AG10803 (cell line): ENCODE data around the gene NCAM2.

ENCODE experiments used
- DNase-seq: peaks from one replicate; pipeline ENCODE4 v3.0.0; 2010; ENCODE audit warnings: low read depth
- H3K4me3 ChIP-seq: 2 replicates; pipeline ENCODE4 v1.5.1; 2011; ENCODE audit warnings: mild to moderate bottlenecking, low read length, control low read depth
- TF ChIP-seq, protein P1 (sequence below): conservative IDR thresholded peaks from 2 replicates; pipeline ENCODE4 v1.5.1; 2011; ENCODE audit warnings: mild to moderate bottlenecking, low read length, control low read depth, inconsistent platforms

NCAM2 gene

DNA sequence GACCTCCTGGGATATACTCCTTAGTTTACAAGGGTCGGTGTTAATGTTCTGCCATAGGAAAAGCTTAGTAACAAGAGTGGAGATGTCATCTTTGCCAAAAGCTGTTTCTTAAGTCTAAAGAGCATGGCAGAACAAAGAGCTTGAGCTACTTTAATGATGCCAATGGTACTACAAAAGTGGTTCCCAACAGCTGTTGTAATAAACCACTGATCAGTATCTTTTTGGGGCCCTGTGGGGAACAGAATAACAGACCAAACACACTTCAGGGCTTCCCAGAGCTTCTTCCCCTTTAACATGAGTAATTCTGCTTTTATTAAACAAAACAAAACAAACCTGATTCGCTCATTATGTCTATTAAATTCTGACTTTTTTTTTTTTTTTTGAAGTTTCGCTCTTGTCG is 116.3 kb downstream of the NCAM2 start:
- DNase-seq = no peak
- H3K4me3 ChIP-seq = no peak overlapping the region
- TF ChIP-seq, protein P1, sequence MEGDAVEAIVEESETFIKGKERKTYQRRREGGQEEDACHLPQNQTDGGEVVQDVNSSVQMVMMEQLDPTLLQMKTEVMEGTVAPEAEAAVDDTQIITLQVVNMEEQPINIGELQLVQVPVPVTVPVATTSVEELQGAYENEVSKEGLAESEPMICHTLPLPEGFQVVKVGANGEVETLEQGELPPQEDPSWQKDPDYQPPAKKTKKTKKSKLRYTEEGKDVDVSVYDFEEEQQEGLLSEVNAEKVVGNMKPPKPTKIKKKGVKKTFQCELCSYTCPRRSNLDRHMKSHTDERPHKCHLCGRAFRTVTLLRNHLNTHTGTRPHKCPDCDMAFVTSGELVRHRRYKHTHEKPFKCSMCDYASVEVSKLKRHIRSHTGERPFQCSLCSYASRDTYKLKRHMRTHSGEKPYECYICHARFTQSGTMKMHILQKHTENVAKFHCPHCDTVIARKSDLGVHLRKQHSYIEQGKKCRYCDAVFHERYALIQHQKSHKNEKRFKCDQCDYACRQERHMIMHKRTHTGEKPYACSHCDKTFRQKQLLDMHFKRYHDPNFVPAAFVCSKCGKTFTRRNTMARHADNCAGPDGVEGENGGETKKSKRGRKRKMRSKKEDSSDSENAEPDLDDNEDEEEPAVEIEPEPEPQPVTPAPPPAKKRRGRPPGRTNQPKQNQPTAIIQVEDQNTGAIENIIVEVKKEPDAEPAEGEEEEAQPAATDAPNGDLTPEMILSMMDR = no peak

DNA sequence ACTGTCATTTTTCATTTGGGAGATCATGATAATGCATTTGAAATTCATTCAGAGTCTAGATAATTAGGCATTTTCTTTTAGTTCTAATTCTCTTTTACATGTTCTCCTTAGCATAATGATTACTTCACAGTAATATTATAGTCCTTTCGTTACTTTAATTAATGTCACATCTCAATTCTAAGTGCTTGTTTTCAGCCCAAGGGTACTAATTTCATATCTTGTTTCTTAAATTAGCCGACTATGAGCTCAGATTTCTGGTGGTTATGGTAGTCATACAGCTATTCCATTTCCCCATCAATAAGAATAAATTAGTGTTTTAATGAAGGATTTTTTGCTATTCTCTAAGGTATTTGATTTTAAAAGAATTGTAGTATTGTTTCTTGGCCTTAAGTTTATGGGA is 120.9 kb downstream of the NCAM2 start:
- no peak overlapping the region for H3K4me3 ChIP-seq
- no peak for DNase-seq
- TF ChIP-seq, protein P1 = no peak

DNA sequence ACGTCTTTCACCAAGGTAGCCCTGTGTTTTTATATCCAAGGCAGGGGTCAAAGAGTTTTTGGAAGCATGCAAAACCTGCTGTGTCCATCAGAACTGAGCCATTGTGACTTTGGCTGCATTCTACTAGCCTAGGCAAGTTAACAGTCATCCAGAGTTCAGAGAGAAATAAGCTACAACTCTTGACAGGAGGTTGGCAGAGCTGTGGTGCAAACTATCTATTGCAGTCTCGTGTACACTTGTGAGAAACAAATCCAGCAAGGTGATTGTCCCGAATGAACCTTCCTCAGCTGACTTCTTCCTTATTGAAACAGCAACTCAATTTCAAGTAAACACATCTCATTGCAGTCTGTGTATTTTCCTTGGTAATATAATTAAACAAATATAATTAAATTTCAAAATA is 124.5 kb downstream of the NCAM2 start:
- TF ChIP-seq, protein P1 = no peak
- H3K4me3 ChIP-seq = no peak overlapping the region
- no peak for DNase-seq

DNA sequence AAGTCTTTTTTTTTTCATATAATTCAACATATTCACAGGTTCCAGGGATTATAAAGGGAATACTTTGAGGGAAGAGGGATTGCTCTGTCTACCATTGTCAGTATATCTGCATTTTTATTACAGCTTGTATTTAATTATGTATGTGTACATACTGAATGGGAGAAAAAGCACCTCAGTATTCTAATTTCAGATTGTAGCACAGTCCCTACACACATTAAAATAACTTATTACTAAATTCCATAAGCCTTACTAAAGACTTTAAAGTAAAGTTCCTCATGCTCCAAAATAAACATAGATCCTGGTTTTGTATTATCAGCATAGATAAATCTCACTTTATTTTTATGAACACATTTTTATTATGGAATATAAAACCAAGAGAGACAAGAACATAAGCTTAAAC is 134.2 kb downstream of the NCAM2 start:
- no peak for DNase-seq
- no peak overlapping the region for H3K4me3 ChIP-seq
- TF ChIP-seq, protein P1 = no peak

DNA sequence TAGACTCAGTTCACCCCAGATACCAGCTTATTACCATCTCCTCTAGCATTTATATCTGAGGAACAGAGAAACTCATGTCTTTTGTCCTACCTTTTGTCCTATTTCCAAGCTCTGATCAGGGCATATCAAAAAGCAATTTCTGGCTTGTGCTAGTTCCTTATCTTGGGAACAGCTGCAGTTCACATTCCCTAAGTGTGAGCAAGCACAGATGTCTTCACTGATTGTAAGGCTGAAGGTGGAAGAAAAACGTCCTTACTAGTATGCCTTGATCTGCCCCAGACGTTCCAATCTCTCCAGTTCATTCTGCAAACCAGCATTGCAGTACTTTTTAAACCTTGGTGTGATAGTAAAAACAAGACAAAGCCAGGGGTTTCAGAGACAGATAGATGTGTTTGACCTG is 139.8 kb downstream of the NCAM2 start:
- DNase-seq = peak; percentile 1
- TF ChIP-seq, protein P1 = no peak

DNA sequence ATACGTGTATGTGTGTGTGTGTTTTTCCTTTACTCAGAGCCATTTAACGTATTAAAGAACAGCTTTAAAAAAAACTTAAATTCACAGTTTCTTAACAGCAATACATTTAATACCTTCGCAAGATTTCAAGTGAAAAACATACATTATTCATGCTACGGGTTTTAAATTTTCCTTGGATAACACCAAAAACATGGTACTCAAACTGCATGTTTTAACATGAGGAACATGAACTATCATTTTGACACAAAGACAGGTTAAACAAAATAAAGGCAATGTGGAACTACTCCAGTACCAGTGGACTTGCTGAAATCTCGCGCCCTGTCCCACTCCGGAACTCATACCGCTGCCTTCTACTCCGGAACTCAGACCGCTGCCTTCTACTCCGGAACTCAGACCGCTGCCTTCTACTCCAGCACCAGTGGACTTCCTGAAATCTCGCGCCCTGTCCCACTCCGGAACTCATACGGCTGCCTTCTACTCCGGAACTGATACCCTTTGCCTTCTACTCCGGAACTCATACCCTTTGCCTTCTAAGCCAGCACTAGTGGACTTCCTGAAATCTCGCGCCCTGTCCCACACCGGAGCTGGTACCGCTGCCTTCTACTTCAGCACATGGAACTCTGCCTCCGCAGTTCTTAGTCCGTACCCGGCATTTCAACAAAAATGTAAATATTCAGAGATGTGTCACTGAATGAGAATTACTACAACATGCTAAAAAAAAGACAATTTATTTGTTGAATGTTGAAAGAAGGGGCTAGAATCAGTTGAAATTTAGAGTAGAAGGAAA is 148.6 kb downstream of the NCAM2 start:
- no peak for DNase-seq
- TF ChIP-seq, protein P1 = no peak
- H3K4me3 ChIP-seq = no peak overlapping the region

More for the DNA sequence above, 139.8 kb downstream of the NCAM2 start:
- no peak overlapping the region for H3K4me3 ChIP-seq

DNA sequence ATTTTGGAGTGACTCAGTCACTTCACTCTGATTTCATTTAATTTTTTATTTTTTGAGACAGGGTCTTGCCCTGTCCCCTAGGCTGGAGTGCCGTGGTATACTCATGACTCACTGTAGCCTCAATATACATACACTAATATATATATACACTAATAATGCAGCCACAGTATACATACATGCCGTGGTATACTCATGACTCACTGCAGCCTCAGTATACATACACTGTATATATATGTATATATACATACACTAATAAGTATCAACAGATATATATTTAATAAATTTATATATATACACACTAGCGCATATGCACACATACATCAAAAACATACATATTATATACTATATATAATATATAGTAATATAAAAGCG is 149.2 kb downstream of the NCAM2 start:
- TF ChIP-seq, protein P1 = no peak
- H3K4me3 ChIP-seq = no peak overlapping the region
- no peak for DNase-seq
